ENCODE measurements around the gene ZBTB8B.
"Not testable (repeated sequence)": the region's sequence is repeated elsewhere in the genome, so short reads cannot be mapped to it uniquely, and the experiment has no call there.

Gene ZBTB8B

DNA sequence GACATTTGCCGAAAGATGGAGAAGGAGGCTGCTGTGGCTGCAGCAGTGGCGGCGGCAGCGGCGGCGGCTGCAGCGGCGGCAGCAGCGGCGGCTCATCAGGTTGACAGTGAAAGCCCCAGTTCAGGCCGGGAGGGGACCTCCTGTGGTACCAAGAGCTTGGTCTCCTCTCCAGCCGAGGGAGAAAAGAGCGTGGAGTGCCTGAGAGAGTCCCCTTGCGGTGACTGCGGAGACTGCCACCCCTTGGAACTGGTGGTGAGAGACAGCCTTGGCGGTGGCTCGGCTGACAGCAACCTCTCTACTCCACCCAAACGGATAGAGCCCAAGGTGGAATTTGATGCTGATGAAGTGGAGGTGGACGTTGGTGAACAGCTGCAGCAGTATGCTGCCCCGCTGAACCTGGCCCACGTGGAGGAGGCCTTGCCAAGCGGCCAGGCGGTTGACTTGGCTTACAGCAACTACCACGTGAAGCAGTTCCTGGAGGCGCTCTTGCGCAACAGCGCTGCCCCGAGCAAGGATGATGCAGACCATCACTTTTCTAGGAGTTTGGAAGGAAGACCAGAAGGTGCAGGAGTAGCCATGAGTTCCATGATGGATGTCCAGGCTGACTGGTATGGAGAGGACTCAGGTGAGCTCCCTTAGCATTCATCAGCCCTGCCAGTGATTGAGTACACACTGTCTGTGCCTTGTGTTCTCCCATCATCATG lies 6.3 kb downstream of the ZBTB8B start:
- no peak for DNase-seq

DNA sequence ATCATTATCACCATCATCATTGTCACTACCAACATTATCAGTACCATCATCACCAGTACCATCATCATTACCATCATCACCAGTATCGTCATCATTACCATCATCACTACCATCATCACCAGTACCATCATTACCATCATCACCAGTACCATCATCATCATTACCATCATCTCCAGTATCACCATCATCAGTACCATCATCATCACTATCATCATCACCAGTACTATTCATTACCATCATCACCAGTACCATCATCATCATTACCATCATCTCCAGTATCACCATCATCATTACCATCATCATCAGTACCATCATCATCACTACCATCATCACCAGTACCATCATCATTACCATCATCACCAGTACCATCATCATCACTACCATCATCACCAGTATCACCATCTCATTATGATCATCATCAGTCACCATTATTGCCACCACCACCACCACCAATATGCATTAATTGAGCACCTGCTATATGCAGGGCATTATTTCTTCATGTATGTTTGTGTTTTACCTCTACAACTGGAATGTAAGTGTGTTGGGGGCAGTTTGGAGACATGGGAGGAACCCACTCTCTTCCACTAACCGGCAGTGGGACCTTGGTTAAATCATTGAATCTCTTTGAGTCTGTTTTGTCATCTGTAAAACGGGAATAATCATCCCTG lies 7.0 kb downstream of the ZBTB8B start:
- no peak for DNase-seq

- not testable (repeated sequence) for DNase-seq
Observed at GRCh38 chr1:32472966-32473365, 8.1 kb downstream of the ZBTB8B start.

DNA sequence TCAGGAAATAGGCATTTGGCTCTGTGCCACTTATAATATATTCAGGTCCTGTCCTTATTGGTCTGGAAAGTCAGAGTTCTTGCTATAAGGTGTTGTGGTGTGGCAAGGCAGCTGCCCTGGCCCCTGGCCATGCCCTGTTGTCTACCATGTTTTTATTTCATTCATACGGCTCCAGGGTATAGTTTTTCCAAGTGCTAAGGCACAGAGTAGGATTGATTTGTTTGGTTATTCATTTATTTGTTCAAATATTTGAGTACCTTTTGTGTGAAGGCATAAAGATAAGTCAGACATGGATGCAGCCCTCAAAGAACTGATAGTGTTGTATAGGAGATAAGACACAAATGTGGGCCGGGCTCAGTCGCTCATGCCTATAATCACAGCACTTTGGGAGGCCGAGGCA lies 10.1 kb downstream of the ZBTB8B start:
- no peak for DNase-seq

- DNase-seq: no peak
Observed at GRCh38 chr1:32480003-32480402, 15.1 kb downstream of the ZBTB8B start.

DNA sequence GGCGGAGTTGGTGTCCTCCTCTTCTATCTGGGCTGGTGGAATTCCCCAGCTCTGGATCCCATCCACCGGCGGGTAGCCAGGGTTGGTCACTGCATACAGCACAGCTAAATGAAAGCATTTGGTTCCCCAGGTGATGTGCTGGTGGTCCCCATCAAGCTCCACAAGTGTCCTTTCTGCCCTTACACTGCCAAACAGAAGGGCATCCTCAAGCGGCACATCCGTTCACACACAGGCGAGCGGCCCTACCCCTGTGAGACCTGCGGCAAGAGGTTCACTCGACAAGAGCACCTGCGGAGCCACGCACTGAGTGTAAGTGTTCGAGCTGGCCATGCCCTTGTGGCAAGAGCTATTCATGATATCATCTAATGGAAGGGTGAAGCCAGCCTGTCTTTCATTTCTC lies 15.9 kb downstream of the ZBTB8B start:
- no peak for DNase-seq

- DNase-seq: not testable (repeated sequence)
Observed at GRCh38 chr1:32481788-32482187, 16.9 kb downstream of the ZBTB8B start.

- no peak for DNase-seq
Observed at GRCh38 chr1:32485554-32486255, 20.8 kb downstream of the ZBTB8B start.

DNA sequence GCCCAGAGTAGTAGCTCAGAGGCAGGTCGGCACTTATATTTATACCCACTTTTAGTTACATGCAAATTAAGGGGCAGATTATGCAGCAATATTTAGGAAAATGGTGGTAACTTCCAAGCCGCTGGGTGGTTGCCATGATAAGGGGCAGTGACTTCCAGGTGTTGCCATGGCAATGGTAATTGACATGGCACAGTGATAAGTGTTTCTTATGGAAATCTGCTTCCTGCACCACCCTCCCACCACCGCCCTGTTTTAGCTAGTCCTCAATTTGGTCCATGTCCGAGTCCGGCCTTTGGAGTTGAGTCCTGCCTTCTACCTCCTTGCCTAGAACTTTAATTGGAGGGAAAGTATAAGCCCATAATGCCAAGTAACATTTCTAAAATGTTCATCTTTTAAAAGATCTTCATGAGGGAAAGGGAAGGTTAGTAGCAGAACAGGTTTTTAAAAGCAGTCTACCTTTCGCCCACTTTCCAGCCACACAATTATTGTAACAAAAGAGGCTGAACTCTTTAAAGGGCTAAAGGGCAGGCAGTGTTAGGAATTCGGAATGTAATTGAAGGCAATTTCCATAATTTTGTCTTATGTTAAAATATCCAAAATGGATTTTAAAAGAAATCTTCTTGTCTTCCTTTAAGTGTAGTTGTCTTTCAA lies 21.7 kb downstream of the ZBTB8B start:
- no peak for DNase-seq

DNA sequence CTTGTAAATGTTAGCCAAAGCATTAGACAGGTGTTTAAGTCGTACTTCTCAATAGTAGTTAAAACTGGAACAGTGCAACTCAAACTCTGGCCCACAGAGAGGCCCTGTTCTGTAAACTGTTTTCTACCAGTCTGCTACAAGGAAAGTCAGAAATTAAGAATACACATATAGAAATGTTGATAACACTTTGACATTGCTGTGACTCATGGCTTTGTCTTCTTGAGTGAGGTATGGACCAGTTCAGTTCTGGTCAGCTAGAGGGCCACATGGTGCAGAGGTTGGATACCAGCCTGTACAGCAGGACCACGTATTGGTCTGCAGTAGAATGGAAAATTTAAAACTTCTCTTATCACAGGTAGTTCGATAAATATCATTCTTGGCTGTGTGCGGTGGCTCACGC lies 22.3 kb downstream of the ZBTB8B start:
- DNase-seq: no peak

DNA sequence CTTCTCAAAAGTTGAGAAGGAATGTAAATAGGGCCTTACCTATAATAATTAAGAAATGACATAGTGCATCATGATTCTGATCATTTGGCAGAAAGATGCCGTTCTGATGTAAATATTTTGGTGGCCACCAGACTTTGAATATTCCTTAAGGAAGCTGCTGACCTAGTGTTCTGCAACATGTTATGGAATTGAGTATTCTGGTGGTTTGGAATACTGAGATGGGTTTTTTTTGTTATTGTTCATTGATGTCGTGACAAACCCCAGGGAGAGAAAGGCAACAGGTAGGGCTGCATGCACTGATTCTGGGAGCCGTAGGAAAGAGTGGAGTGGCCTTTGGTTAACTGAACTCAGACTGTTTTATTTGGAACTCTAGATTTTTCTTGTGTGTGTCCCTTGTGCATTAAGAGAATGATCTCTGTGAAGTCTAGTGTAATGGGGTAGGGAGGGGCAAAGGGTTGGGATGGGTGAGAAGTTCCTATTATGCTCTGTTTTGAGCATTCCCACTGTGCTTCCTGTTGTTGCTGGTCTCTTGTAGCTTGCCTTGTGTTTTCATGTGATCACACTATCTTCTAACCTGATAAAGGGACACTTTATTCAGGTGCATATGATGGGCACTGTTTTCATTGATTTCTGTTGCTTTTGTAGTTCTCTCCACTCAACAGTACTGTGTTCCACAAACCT lies 25.0 kb downstream of the ZBTB8B start:
- DNase-seq: no peak

GRCh38 chr1:32491386-32491785 lies 26.5 kb downstream of the ZBTB8B start:
- no peak for DNase-seq

DNA sequence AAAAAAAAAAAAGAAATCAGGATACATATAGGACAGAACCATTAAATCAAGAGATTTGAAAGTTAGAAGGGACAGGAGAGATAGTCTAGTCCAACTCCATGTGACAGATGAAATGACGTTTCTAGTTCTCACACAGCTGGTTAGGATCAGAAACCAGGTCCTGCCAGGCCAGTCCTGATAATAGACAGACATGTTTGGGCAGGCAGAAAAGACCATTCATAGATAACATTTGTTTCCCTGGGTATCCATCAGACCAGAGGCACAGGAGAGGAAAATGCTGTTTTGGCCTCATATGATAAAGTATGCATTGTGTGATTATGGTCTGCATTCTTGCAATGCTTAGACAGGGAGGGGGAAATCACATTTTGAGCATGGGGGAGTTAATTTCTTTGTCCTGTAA lies 29.3 kb downstream of the ZBTB8B start:
- DNase-seq: no peak

- no peak for DNase-seq
Observed at GRCh38 chr1:32494711-32495337, 30.0 kb downstream of the ZBTB8B start.

- no peak for DNase-seq
Observed at GRCh38 chr1:32496127-32496526, 31.3 kb downstream of the ZBTB8B start.

DNA sequence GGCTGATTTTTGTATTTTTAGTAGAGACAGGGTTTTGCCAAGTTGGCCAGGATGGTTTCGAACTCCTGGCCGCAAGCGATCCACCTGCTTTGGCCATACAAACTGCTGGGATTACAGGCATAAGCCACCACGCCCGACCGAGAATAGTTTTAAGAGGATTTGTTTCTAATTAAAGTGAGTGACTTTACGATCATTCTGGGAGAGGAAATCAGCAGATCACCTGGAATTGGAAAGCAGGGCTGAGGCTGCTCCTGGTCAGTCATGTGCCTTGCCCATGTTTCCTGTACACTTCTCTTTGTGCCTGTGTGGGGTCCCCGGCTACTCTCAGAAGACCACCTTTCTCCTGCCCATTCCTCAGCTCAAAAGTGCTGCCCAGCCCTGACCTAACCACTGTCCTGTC lies 33.9 kb downstream of the ZBTB8B start:
- no peak for DNase-seq

GRCh38 chr1:32500387-32501209 lies 35.7 kb downstream of the ZBTB8B start:
- DNase-seq: peak; percentile 40

DNA sequence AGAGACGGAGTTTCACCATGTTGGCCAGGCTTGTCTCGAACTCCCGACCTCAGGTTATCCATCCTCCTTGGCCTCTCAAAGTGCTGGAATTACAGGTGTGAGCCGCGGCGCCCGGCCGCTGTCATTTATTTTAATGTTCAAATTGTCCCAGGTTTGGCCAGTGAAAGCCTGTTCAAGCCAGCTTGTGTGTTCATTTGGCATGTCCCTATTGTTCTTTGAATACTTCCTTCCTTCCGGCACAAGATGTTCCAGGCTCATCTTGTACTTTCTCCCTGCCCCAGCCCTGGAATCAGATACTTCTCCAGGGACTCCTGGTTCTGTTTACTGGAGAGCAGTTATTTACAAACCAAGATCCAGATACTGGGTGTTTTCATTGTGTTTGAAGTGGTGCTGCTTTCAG lies 37.0 kb downstream of the ZBTB8B start:
- no peak for DNase-seq

GRCh38 chr1:32503153-32503552 lies 38.3 kb downstream of the ZBTB8B start:
- DNase-seq: no peak

DNA sequence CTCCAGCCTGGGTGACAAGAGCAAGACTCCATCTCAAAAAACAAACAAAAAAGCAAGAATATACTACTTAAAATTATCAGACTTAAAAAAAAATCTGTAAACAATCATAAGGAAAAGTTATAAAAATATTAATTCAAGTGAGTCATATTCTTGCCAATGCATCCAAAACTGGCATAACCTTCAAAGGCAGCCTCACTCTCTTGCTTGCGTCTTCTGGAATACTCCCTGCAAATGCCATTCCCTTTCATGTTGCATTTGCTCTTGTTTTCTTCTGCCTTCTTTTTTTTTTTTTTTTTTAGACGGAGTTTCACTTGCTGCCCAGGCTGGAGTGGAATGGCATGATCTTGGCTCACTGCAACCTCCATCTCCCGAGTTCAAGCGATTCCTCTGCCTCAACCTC lies 42.1 kb downstream of the ZBTB8B start:
- DNase-seq: no peak

GRCh38 chr1:32508761-32509160 lies 43.9 kb downstream of the ZBTB8B start:
- DNase-seq: no peak

DNA sequence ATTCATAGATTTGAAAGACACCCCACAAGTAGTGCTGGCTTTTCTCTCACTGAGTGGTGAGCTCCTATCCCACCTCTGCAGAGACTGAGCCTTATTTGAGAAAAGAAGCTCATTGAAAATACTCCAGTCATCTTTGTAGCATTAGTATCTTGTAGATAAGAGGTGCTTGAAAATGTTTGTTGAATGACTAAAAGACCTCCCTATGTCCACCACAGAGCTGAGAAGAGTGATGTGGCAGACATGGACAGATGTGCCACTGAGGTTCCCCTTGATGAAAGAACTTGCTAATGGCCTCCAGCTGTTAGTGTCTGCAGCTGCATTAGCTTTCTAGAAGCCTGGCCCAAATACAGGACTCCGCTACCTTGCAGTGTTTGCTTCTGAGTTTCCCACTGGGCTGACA lies 45.1 kb downstream of the ZBTB8B start:
- no peak for DNase-seq
